Activated naive CD4-positive, alpha-beta T cell treated with Interleukin-2 at 50 U/mL for 16 hours (primary cell): ENCODE measurements around the gene GNA12.
"Not testable (repeated sequence)": the region's sequence is repeated elsewhere in the genome, so short reads cannot be mapped to it uniquely, and the experiment has no call there.

Experiments used
- DNase-seq: peaks from one replicate; pipeline ENCODE4 v3.0.0-alpha.2; 2020

The GNA12 gene

DNA sequence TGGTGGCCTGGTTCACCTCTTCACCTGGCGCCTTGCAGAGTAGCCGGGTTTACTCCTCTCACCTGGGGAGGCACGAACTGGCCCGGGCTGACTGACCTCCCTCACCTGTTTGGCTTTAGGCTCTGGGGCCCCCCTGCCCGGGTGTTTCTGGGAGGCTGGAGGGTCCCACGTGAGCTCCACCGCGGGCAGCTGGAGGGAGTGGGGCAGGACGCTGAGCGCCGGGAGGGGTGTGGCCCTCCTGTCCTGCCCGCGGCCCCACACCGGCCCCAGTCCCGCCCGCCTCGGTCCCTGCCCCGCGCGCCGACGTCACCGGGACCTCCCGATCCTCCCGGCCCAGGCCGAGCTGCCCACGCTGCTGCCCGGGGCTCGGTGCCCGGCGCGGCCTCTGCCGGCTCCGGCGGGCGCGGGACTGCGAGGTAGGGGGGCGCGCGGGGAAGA, 156.2 kb downstream of the GNA12 start, which contains the start of gene AMZ1:
TSS of gene AMZ1 (plus strand) at position 322 of the 438 bp plus-strand sequence. CDS start 12,250 bp downstream, outside the sequence.
- no peak for DNase-seq

- DNase-seq: no peak
Measured at GRCh38 chr7:2687338-2687869, 156.7 kb downstream of the GNA12 start.

GRCh38 chr7:2686101-2686500, 158.0 kb downstream of the GNA12 start:
- no peak for DNase-seq

GRCh38 chr7:2684501-2684900, 159.6 kb downstream of the GNA12 start:
- no peak for DNase-seq

DNA sequence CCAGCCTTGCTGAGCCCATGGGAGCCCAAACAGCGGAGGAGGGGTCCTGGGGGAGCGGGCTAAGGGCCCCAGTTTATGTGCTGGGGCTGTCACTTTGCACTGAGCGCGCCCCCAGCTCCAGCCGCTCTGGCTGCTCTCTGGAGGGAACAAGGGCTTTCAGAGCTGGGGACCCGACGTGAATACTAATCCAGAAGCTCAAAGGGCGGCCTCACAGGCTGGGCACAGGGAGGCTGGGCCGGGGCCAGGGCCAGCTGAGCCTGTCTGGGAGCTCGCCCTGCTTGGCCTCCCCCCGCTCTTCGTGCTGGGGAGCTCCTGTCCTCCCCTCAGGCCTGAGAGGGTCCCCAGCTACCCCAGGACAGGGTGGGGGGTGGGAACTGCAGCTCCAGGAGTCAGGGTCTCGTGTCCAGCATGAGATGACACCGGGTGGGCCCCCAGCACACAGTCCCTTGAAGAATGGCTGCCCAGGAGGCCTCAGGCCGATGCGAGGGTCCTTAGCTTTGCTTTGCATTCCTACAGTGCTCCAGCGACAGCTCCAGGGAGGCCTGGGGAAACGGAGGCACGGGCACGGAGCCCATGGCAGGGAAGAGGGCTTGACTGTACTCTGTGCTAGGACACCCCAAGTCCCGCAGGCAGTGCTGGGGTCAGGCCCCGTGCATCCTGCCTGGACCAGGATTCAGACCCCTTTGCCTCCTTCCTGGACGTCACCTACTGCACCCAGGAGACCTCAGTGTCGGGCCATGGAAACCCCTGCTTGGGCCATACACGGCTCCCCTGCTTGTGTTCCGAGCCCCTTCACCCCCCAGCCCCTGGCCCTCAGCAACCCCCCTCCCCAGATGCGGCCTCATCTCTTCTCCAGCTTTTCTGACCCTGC, 161.9 kb downstream of the GNA12 start:
- no peak for DNase-seq

DNA sequence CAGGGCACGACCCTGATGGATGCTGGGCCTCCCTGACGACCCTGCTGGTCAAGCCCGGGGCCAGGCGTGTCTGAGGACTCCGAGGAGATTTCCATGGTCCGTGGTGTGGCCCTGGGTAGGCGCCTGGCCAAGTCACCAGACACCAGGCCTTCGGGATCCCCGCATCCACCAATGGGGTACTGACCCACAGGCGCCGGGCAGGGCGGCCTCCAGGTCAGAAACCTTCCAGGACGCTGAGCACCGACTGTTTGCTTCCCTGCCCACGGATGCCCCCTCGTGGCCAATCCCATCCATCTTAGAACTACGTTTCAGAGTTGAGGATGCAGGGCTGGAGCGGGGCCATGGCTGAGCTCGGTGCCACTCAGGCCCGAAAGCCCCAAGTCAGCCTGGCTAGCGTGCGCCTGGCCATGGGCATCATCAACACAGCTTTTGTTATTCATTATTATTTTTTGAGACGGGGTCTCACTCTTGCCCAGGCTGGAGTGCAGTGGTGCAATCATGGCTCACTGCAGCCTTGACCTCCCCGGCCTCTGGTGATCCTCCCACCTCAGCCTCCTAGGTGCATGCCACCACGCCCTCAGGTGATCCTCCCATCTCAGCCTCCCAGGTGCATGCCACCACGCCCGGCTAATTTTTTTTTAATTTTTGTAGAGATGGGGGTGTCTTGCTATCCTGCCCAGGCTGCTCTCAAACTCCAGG, 163.2 kb downstream of the GNA12 start:
- DNase-seq: peak; percentile 49

DNA sequence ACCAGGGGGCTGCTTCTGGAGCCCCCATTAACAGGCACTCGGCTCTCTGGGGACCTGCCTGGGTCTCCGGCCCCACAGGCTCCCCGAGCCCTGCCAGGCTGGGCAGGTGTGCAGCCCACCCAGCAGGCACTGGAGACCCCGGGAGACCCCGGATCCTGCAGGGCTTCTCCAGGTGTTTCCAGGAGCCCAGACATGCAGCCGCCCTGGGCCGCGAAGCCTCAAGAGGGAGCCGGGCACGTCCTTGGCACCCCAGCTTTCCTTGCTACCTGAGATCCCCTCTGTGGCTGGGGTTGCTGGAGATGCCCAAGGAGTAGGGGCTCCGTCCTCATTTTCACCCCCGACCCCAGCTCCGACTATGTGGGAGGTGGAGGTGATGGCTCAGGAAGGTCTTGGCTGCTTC, 163.9 kb downstream of the GNA12 start:
- no peak for DNase-seq

DNA sequence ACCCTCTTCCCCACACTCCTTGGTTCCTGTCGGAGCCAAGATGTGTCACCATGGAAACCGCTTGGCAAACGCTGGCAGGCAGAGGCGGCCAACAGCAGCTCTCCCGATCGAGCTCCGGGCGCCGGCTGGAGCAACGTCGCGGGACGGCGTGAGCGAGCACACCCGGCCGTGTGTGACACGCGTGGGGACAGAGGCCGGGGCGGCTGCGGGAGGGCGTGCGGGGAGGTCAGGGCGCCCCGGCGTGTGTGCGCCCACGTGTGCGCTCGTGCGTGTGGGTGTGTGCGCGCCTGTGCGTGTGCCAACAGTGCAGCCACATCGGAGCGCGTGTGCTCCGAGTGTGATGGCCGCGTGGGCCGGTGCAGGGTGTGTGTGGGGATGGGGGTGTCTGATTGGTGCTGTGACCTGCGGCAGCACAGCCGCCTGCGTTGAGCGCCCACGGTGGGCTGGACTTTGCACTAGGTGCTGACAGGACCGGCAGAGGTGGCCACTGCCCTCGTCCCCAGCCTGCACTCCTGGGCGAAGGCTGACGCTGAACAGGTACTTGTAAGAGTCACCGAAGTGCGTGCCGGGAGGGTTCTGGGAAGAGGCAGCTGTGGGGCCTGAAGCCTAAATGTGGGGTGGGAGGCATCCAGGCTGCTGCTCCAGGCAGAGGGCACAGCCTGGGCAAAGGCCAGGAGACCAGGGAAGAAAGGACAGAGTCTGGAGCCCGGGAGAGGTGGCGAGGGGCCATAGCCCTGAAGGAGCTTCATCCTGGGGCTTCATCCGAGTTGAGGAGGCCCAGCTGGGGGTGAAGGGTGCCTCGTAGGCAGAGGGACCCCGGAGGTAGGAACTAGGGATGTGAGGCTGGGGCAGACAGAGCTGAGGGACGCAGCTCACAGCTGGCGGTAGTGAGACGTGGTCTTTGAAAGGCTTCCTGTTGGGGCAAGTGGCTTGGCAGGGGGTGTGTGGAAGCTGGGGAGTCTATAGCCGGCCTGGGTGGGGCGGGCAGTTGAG, 164.7 kb downstream of the GNA12 start:
- DNase-seq: not testable (repeated sequence)

DNA sequence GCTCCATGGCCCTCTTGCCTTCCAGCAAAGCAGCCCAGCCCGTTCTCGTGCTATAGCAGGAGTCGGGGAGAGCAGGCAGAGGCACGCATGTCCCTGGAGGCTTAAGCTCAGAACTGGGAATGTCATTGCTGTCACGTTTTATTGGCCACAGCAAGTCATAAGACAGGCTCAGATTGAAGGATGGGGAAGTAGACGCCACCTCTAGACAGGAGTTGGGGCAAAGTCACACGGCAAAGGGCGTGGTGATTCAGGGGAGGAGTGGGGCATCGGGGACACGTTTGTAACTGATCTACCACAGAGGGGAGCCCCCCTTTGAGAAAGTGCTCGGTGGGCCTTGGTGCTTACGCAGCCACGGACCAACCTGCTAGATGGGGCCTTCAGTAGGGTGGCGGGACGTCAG, 165.7 kb downstream of the GNA12 start:
- not testable (repeated sequence) for DNase-seq
